Measurements from ENCODE around the gene ST14.

ST14 gene

GRCh38 chr11:130159657-130160497 is at the start of gene ST14:
Gene ST14 (plus strand): TSS chr11:130159782. CDS start chr11:130159980, 198 bp downstream.
- TF ChIP-seq, protein P1, sequence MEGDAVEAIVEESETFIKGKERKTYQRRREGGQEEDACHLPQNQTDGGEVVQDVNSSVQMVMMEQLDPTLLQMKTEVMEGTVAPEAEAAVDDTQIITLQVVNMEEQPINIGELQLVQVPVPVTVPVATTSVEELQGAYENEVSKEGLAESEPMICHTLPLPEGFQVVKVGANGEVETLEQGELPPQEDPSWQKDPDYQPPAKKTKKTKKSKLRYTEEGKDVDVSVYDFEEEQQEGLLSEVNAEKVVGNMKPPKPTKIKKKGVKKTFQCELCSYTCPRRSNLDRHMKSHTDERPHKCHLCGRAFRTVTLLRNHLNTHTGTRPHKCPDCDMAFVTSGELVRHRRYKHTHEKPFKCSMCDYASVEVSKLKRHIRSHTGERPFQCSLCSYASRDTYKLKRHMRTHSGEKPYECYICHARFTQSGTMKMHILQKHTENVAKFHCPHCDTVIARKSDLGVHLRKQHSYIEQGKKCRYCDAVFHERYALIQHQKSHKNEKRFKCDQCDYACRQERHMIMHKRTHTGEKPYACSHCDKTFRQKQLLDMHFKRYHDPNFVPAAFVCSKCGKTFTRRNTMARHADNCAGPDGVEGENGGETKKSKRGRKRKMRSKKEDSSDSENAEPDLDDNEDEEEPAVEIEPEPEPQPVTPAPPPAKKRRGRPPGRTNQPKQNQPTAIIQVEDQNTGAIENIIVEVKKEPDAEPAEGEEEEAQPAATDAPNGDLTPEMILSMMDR (IDR thresholded peaks at IDR 0.05; ENCODE audit: extremely low read depth, missing control alignments): no peak
- DNase-seq (ENCODE audit: low spot score): peak; percentile 74

GRCh38 chr11:130110339-130111108 is 49.1 kb upstream of the ST14 start:
- TF ChIP-seq, protein P1 (IDR thresholded peaks at IDR 0.05; ENCODE audit: extremely low read depth, missing control alignments): no peak
- no peak for DNase-seq (ENCODE audit: low spot score)

DNA sequence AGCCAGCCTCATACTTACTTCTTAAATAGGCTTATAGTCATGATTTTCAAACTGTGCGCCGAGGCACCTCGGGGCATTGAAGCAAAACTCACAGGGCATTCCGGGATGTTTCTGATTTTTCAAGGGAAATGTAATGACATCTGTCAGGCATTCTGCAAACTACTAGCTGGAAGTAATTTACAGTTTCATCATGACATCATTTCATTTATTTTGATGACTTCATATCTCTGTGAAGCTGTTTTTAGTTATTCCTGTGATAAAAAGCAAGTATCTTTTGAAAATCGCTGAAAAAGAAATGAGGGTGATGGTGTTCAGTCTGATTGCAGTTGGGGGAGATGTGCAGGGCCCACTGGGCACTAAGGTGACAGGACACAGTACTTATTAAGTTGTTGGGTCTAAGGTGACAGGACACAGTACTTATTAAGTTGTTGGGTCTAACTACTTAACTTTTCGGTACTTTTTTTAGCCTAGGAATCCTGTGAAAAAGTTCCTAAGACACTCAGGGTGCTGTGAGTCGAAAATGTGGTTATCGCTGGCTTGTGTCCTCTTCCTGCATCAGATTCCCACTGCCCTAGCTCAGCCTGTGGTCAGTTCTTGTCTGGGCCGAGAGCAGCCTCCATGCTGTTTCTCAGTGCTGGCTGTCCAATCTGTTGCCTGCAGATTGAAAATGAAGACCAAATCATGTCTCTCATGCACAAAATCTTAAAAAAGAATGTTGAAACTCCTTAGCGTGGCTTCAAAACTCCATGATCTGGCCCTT is 47.3 kb upstream of the ST14 start:
- TF ChIP-seq, protein P1 (IDR thresholded peaks at IDR 0.05; ENCODE audit: extremely low read depth, missing control alignments): no peak
- DNase-seq (ENCODE audit: low spot score): no peak

- TF ChIP-seq, protein P1 (IDR thresholded peaks at IDR 0.05; ENCODE audit: extremely low read depth, missing control alignments): no peak
- no peak for DNase-seq (ENCODE audit: low spot score)
Measured at GRCh38 chr11:130114281-130114680, 45.3 kb upstream of the ST14 start.

DNA sequence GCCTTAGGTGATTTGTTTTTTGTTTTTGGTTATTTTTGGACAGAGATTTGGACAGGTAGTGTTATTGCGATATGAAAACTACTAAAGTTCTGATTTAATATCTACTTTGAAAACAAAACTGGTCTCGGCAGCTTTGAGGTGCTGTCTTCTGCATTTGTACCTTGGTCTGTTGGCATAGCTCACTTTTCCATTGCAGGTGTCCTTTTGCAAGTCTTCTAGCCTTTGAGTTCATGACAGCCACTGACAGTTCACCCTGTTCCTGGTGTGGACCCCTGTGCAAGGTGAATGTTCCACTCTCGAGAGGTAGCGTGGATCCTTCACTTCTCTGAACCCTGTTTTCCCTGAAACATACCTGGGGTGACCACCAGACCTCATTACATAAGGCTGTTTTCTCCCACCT is 44.9 kb upstream of the ST14 start:
- TF ChIP-seq, protein P1 (IDR thresholded peaks at IDR 0.05; ENCODE audit: extremely low read depth, missing control alignments): no peak

GRCh38 chr11:130115218-130115617 is 44.4 kb upstream of the ST14 start:
- TF ChIP-seq, protein P1 (IDR thresholded peaks at IDR 0.05; ENCODE audit: extremely low read depth, missing control alignments): no peak
- no peak for DNase-seq (ENCODE audit: low spot score)

More for the DNA sequence above, 44.9 kb upstream of the ST14 start:
- no peak for DNase-seq (ENCODE audit: low spot score)

Measured in GM20000 (cell line).